Mammary epithelial cell (primary cell): ENCODE measurements around the gene RIPK3.

Experiments used
- CTCF ChIP-seq, 2 donors: IDR thresholded peaks in 1 of 2; conservative IDR thresholded peaks in 1 of 2; 2 replicates each; pipeline ENCODE4 v1.5.1; 2011 to 2012; ENCODE audit warnings: inconsistent platforms in 2 of 2, low read length in 2 of 2, mild to moderate bottlenecking in 2 of 2, control low read depth in 1 of 2, low read depth in 1 of 2; ENCODE audit not compliant: insufficient read depth in 1 of 2; ENCODE audit errors: extremely low read depth in 1 of 2
- EZH2 ChIP-seq: IDR thresholded peaks from 2 replicates; pipeline ENCODE4 v1.6.1; 2012; ENCODE audit warnings: low read length, inconsistent platforms, borderline replicate concordance

GRCh38 chr14:24292118-24292807 lies 47.5 kb downstream of the RIPK3 start:
- no peak for TF ChIP-seq CTCF (conservative IDR thresholded peaks at IDR 0.05 in 1 of 2, IDR thresholded peaks at IDR 0.05 in 1 of 2; ENCODE audit: extremely low read depth in 1 of 2, insufficient read depth in 1 of 2, low read depth in 1 of 2, low read length in 2 of 2)
- no peak for TF ChIP-seq EZH2
